ENCODE results near the gene OAT.
"Not testable (repeated sequence)": the region's sequence is repeated elsewhere in the genome, so short reads cannot be mapped to it uniquely, and the experiment has no call there.

Gene OAT

GRCh38 chr10:124446830-124447750 is 28.4 kb upstream of the OAT start:
- DNase-seq, result no peak

GRCh38 chr10:124441694-124442093 is 23.0 kb upstream of the OAT start:
- not testable (repeated sequence) for DNase-seq

- no peak for DNase-seq
Observed at GRCh38 chr10:124436191-124436638, 17.5 kb upstream of the OAT start.

- DNase-seq, result not testable (repeated sequence)
Observed at GRCh38 chr10:124435683-124436082, 17.0 kb upstream of the OAT start.

GRCh38 chr10:124433461-124433860 is 14.7 kb upstream of the OAT start:
- DNase-seq, result no peak

GRCh38 chr10:124430077-124430476 is 11.4 kb upstream of the OAT start:
- DNase-seq, result no peak

- DNase-seq, result no peak
Observed at GRCh38 chr10:124429576-124429975, 10.9 kb upstream of the OAT start.

GRCh38 chr10:124428207-124428777 is 9.6 kb upstream of the OAT start:
- DNase-seq, result no peak

GRCh38 chr10:124425227-124425962 is 6.7 kb upstream of the OAT start:
- no peak for DNase-seq

- DNase-seq, result no peak
Observed at GRCh38 chr10:124423813-124424212, 5.1 kb upstream of the OAT start.

GRCh38 chr10:124422742-124423141 is 4.0 kb upstream of the OAT start:
- no peak for DNase-seq

- no peak for DNase-seq
Observed at GRCh38 chr10:124420254-124420653, 1.5 kb upstream of the OAT start.

GRCh38 chr10:124419635-124420034 is 912 bp upstream of the OAT start:
- DNase-seq, result no peak

GRCh38 chr10:124417895-124418725 is 613 bp downstream of the OAT start:
- DNase-seq, result peak; percentile 17 to 33

GRCh38 chr10:124416733-124417132 is 2.0 kb downstream of the OAT start:
- no peak for DNase-seq

GRCh38 chr10:124415210-124415609 is 3.5 kb downstream of the OAT start:
- no peak for DNase-seq

GRCh38 chr10:124414076-124414475 is 4.6 kb downstream of the OAT start:
- no peak for DNase-seq

- DNase-seq, result no peak
Observed at GRCh38 chr10:124409696-124410095, 9.0 kb downstream of the OAT start.

- no peak for DNase-seq
Observed at GRCh38 chr10:124408357-124408756, 10.4 kb downstream of the OAT start.

GRCh38 chr10:124407456-124407855 is 11.3 kb downstream of the OAT start:
- DNase-seq, result no peak

- no peak for DNase-seq
Observed at GRCh38 chr10:124403548-124403947, 15.2 kb downstream of the OAT start.

GRCh38 chr10:124402273-124402672 is 16.4 kb downstream of the OAT start:
- DNase-seq, result no peak

GRCh38 chr10:124401633-124402032 is 17.1 kb downstream of the OAT start:
- no peak for DNase-seq

Data from activated CD4-positive, alpha-beta T cell treated with anti-CD3 and anti-CD28 coated beads, Interleukin-2, amount 50 U/mL, for 4 hours (primary cell).